ENCODE results near the gene PSME3. TPM values are rescaled to one million over a fixed set of nuclear protein-coding genes. Genes with fewer than 3 reads are reported as not detected.
"Not testable (repeated sequence)": the region's sequence is repeated elsewhere in the genome, so short reads cannot be mapped to it uniquely, and the experiment has no call there.

PSME3 gene
- polyA plus RNA-seq, 1 donor from 2014 or later = 56.6 TPM

- no peaks in the 10 kb centered on the region for H4K20me1 ChIP-seq (ENCODE audit: insufficient read depth)
- H3K79me2 ChIP-seq (replicated peaks; ENCODE audit: insufficient read depth, low read length) = no peaks in the 10 kb centered on the region
- no peak overlapping the region for H2AFZ ChIP-seq (ENCODE audit: low read depth, low read length)
- TF ChIP-seq TAF1 (IDR thresholded peaks at IDR 0.05; ENCODE audit: low read depth) (no peak), CTCF (IDR thresholded peaks at IDR 0.05; ENCODE audit: poor library complexity, severe bottlenecking) (no peak), POLR2AphosphoS5 (IDR thresholded peaks at IDR 0.05) (no peak), MXI1 (conservative IDR thresholded peaks at IDR 0.05; ENCODE audit: poor library complexity, severe bottlenecking) (no peak), SMC3 (conservative IDR thresholded peaks at IDR 0.05; ENCODE audit: poor library complexity) (no peak), RAD21 (conservative IDR thresholded peaks at IDR 0.05) (no peak), EZH2 (IDR thresholded peaks at IDR 0.05; ENCODE audit: borderline replicate concordance, insufficient read depth, low read length, poor library complexity, severe bottlenecking) (no peak), EP300 (conservative IDR thresholded peaks at IDR 0.05; ENCODE audit: poor library complexity, severe bottlenecking) (no peak)
- TF ChIP-seq, protein P1, sequence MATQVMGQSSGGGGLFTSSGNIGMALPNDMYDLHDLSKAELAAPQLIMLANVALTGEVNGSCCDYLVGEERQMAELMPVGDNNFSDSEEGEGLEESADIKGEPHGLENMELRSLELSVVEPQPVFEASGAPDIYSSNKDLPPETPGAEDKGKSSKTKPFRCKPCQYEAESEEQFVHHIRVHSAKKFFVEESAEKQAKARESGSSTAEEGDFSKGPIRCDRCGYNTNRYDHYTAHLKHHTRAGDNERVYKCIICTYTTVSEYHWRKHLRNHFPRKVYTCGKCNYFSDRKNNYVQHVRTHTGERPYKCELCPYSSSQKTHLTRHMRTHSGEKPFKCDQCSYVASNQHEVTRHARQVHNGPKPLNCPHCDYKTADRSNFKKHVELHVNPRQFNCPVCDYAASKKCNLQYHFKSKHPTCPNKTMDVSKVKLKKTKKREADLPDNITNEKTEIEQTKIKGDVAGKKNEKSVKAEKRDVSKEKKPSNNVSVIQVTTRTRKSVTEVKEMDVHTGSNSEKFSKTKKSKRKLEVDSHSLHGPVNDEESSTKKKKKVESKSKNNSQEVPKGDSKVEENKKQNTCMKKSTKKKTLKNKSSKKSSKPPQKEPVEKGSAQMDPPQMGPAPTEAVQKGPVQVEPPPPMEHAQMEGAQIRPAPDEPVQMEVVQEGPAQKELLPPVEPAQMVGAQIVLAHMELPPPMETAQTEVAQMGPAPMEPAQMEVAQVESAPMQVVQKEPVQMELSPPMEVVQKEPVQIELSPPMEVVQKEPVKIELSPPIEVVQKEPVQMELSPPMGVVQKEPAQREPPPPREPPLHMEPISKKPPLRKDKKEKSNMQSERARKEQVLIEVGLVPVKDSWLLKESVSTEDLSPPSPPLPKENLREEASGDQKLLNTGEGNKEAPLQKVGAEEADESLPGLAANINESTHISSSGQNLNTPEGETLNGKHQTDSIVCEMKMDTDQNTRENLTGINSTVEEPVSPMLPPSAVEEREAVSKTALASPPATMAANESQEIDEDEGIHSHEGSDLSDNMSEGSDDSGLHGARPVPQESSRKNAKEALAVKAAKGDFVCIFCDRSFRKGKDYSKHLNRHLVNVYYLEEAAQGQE (IDR thresholded peaks at IDR 0.05; ENCODE audit: borderline replicate concordance) = no peak
- no peaks in the 10 kb centered on the region for H3K9me2 ChIP-seq (ENCODE audit: insufficient read depth, low read length)
- H3K36me3 ChIP-seq (ENCODE audit: insufficient read depth, low read length) = no peaks in the 10 kb centered on the region
- no peak overlapping the region for H3K9ac ChIP-seq (ENCODE audit: low read length)
- H3F3A ChIP-seq (ENCODE audit: insufficient read depth, low read length, poor library complexity, severe bottlenecking) = no peaks in the 10 kb centered on the region
- no peak overlapping the region for H3K27ac ChIP-seq (ENCODE audit: low read length)
- H3K27me3 ChIP-seq (ENCODE audit: insufficient read depth, low read depth, low read length) = no peaks in the 10 kb centered on the region
- no peaks in the 10 kb centered on the region for H3K9me3 ChIP-seq (ENCODE audit: low read length)
- no peak overlapping the region for H3K4me2 ChIP-seq (ENCODE audit: low read length)
- H3K4me3 ChIP-seq (ENCODE audit: low read length) = no peak overlapping the region
Measured at GRCh38 chr17:42849451-42850181, 16.4 kb downstream of the PSME3 start.

GRCh38 chr17:42850954-42851353 is 17.8 kb downstream of the PSME3 start, which contains the start of gene AOC3:
TSS of gene AOC3 (plus strand) at chr17:42851199. CDS start at chr17:42851344, 145 bp downstream.
- H3K79me2 ChIP-seq (replicated peaks; ENCODE audit: insufficient read depth, low read length) = no peaks in the 10 kb centered on the region
- H2AFZ ChIP-seq (ENCODE audit: low read depth, low read length) = no peak within 1 kb of the TSS
- H3K9ac ChIP-seq (ENCODE audit: low read length) = no peak within 1 kb of the TSS
- no peak for TF ChIP-seq EP300 (conservative IDR thresholded peaks at IDR 0.05; ENCODE audit: poor library complexity, severe bottlenecking)
- H3K4me2 ChIP-seq (ENCODE audit: low read length) = no peak within 1 kb of the TSS
- H4K20me1 ChIP-seq (ENCODE audit: insufficient read depth) = no peaks in the 10 kb centered on the region
- H3K9me3 ChIP-seq (ENCODE audit: low read length) = no peaks in the 10 kb centered on the region
- no peaks in the 10 kb centered on the region for H3F3A ChIP-seq (ENCODE audit: insufficient read depth, low read length, poor library complexity, severe bottlenecking)
- H3K27me3 ChIP-seq (ENCODE audit: insufficient read depth, low read depth, low read length) = no peaks in the 10 kb centered on the region
- H3K36me3 ChIP-seq (ENCODE audit: insufficient read depth, low read length) = no peaks in the 10 kb centered on the region
- no peaks in the 10 kb centered on the region for H3K9me2 ChIP-seq (ENCODE audit: insufficient read depth, low read length)
- H3K27ac ChIP-seq (ENCODE audit: low read length) = no peak within 1 kb of the TSS
- no peak within 1 kb of the TSS for H3K4me3 ChIP-seq (ENCODE audit: low read length)

DNA sequence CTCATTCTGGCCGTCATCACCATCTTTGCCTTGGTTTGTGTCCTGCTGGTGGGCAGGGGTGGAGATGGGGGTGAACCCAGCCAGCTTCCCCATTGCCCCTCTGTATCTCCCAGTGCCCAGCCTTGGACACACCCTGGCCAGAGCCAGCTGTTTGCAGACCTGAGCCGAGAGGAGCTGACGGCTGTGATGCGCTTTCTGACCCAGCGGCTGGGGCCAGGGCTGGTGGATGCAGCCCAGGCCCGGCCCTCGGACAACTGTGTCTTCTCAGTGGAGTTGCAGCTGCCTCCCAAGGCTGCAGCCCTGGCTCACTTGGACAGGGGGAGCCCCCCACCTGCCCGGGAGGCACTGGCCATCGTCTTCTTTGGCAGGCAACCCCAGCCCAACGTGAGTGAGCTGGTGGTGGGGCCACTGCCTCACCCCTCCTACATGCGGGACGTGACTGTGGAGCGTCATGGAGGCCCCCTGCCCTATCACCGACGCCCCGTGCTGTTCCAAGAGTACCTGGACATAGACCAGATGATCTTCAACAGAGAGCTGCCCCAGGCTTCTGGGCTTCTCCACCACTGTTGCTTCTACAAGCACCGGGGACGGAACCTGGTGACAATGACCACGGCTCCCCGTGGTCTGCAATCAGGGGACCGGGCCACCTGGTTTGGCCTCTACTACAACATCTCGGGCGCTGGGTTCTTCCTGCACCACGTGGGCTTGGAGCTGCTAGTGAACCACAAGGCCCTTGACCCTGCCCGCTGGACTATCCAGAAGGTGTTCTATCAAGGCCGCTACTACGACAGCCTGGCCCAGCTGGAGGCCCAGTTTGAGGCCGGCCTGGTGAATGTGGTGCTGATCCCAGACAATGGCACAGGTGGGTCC is 18.4 kb downstream of the PSME3 start:
- H3K9me2 ChIP-seq (ENCODE audit: insufficient read depth, low read length); H4K20me1 ChIP-seq (ENCODE audit: insufficient read depth); H3K36me3 ChIP-seq (ENCODE audit: insufficient read depth, low read length); H3F3A ChIP-seq (ENCODE audit: insufficient read depth, low read length, poor library complexity, severe bottlenecking); H3K79me2 ChIP-seq (replicated peaks; ENCODE audit: insufficient read depth, low read length); H3K27me3 ChIP-seq (ENCODE audit: insufficient read depth, low read depth, low read length); H3K9ac ChIP-seq (ENCODE audit: low read length); H3K27ac ChIP-seq (ENCODE audit: low read length); H3K4me2 ChIP-seq (ENCODE audit: low read length); H3K9me3 ChIP-seq (ENCODE audit: low read length); H3K4me3 ChIP-seq (ENCODE audit: low read length); H2AFZ ChIP-seq (ENCODE audit: low read depth, low read length): not testable (repeated sequence)

Data from neural cell (in vitro differentiated cells).